Activated naive CD8-positive, alpha-beta T cell treated with anti-CD3 and anti-CD28 coated beads for 36 hours (primary cell): ENCODE measurements around the gene PXDN. TPM values are rescaled to one million over a fixed set of nuclear protein-coding genes. Genes with fewer than 3 reads are reported as not detected.
"Not testable (repeated sequence)": the region's sequence is repeated elsewhere in the genome, so short reads cannot be mapped to it uniquely, and the experiment has no call there.

ENCODE experiments used
- DNase-seq: peaks from one replicate; pipeline ENCODE4 v3.0.0; 2021
- H3K27ac Mint-ChIP-seq: one replicate; pipeline ENCODE4 v1.8.0; 2022; ENCODE audit warnings: mild to moderate bottlenecking, moderate library complexity, mixed read lengths
- H3K27me3 Mint-ChIP-seq: one replicate; pipeline ENCODE4 v1.8.0; 2022; ENCODE audit warnings: mild to moderate bottlenecking, mixed read lengths
- H3K36me3 Mint-ChIP-seq: one replicate; pipeline ENCODE4 v1.8.0; 2021; ENCODE audit warnings: mild to moderate bottlenecking, mixed read lengths
- H3K4me1 Mint-ChIP-seq: one replicate; pipeline ENCODE4 v1.8.0; 2021; ENCODE audit warnings: mixed read lengths
- H3K4me3 Mint-ChIP-seq: one replicate; pipeline ENCODE4 v1.8.0; 2022; ENCODE audit warnings: mild to moderate bottlenecking, moderate library complexity, mixed read lengths
- H3K9me3 Mint-ChIP-seq: one replicate; pipeline ENCODE4 v1.8.0; 2022; ENCODE audit warnings: mixed read lengths
- total RNA-seq, 2 experiments: library from RNA; stranded (reverse); gene quantifications; one replicate each; pipeline ENCODE4 v1.2.3, GENCODE V29; 2021

Gene PXDN
- total RNA-seq, 2 experiments from 2014 or later = 1.8 to 2.1 TPM

GRCh38 chr2:1730015-1730927, 14.0 kb downstream of the PXDN start:
- Mint-ChIP-seq H3K27ac (no peak overlapping the region), H3K4me1 (no peaks in the 10 kb centered on the region), H3K9me3 (no peaks in the 10 kb centered on the region), H3K4me3 (no peak overlapping the region), H3K27me3 (no peaks in the 10 kb centered on the region), H3K36me3 (no peaks in the 10 kb centered on the region)
- no peak for DNase-seq

- Mint-ChIP-seq H3K27me3 (no peaks in the 10 kb centered on the region), H3K4me1 (no peaks in the 10 kb centered on the region), H3K9me3 (no peaks in the 10 kb centered on the region), H3K4me3 (no peak overlapping the region), H3K27ac (no peak overlapping the region), H3K36me3 (no peaks in the 10 kb centered on the region)
- DNase-seq = no peak
Measured at GRCh38 chr2:1729242-1729641, 15.1 kb downstream of the PXDN start.

GRCh38 chr2:1728821-1729220, 15.5 kb downstream of the PXDN start:
- Mint-ChIP-seq H3K27me3 (no peaks in the 10 kb centered on the region), H3K4me3 (no peak overlapping the region), H3K27ac (no peak overlapping the region), H3K4me1 (no peaks in the 10 kb centered on the region), H3K36me3 (no peaks in the 10 kb centered on the region), H3K9me3 (no peaks in the 10 kb centered on the region)
- no peak for DNase-seq

GRCh38 chr2:1727796-1728474, 16.4 kb downstream of the PXDN start:
- no peak for DNase-seq
- H3K4me1 Mint-ChIP-seq = no peaks in the 10 kb centered on the region
- no peak overlapping the region for H3K4me3 Mint-ChIP-seq
- no peaks in the 10 kb centered on the region for H3K36me3 Mint-ChIP-seq
- no peak overlapping the region for H3K27ac Mint-ChIP-seq
- H3K9me3 Mint-ChIP-seq = no peaks in the 10 kb centered on the region
- H3K27me3 Mint-ChIP-seq = no peaks in the 10 kb centered on the region

- H3K9me3 Mint-ChIP-seq = no peaks in the 10 kb centered on the region
- no peak for DNase-seq
- no peaks in the 10 kb centered on the region for H3K27me3 Mint-ChIP-seq
- no peaks in the 10 kb centered on the region for H3K4me1 Mint-ChIP-seq
- no peak overlapping the region for H3K4me3 Mint-ChIP-seq
- no peak overlapping the region for H3K27ac Mint-ChIP-seq
- H3K36me3 Mint-ChIP-seq = no peaks in the 10 kb centered on the region
Measured at GRCh38 chr2:1727101-1727771, 17.1 kb downstream of the PXDN start.

- no peaks in the 10 kb centered on the region for H3K4me1 Mint-ChIP-seq
- no peaks in the 10 kb centered on the region for H3K27me3 Mint-ChIP-seq
- H3K9me3 Mint-ChIP-seq = no peaks in the 10 kb centered on the region
- DNase-seq = no peak
- no peak overlapping the region for H3K27ac Mint-ChIP-seq
- no peak overlapping the region for H3K4me3 Mint-ChIP-seq
- H3K36me3 Mint-ChIP-seq = no peaks in the 10 kb centered on the region
Measured at GRCh38 chr2:1726558-1726957, 17.8 kb downstream of the PXDN start.

GRCh38 chr2:1724351-1724750, 20.0 kb downstream of the PXDN start:
- DNase-seq, H3K4me3 Mint-ChIP-seq, H3K27me3 Mint-ChIP-seq, H3K9me3 Mint-ChIP-seq, H3K27ac Mint-ChIP-seq, H3K4me1 Mint-ChIP-seq, H3K36me3 Mint-ChIP-seq: not testable (repeated sequence)

GRCh38 chr2:1723397-1724042, 20.8 kb downstream of the PXDN start:
- DNase-seq = no peak
- H3K9me3 Mint-ChIP-seq = no peaks in the 10 kb centered on the region
- H3K4me1 Mint-ChIP-seq = no peaks in the 10 kb centered on the region
- H3K27me3 Mint-ChIP-seq = no peaks in the 10 kb centered on the region
- H3K36me3 Mint-ChIP-seq = no peaks in the 10 kb centered on the region
- H3K27ac Mint-ChIP-seq = no peak overlapping the region
- no peak overlapping the region for H3K4me3 Mint-ChIP-seq

- H3K4me1 Mint-ChIP-seq = no peaks in the 10 kb centered on the region
- H3K9me3 Mint-ChIP-seq = peaks cover 4% of the 10 kb centered on the region
- no peak overlapping the region for H3K27ac Mint-ChIP-seq
- no peak for DNase-seq
- H3K36me3 Mint-ChIP-seq = no peaks in the 10 kb centered on the region
- H3K4me3 Mint-ChIP-seq = no peak overlapping the region
- H3K27me3 Mint-ChIP-seq = no peaks in the 10 kb centered on the region
Measured at GRCh38 chr2:1722692-1723091, 21.6 kb downstream of the PXDN start.

GRCh38 chr2:1721706-1722646, 22.3 kb downstream of the PXDN start:
- H3K4me3 Mint-ChIP-seq = no peak overlapping the region
- no peak for DNase-seq
- no peaks in the 10 kb centered on the region for H3K36me3 Mint-ChIP-seq
- H3K4me1 Mint-ChIP-seq = no peaks in the 10 kb centered on the region
- no peak overlapping the region for H3K27ac Mint-ChIP-seq
- peaks cover 4% of the 10 kb centered on the region for H3K9me3 Mint-ChIP-seq
- no peaks in the 10 kb centered on the region for H3K27me3 Mint-ChIP-seq

- H3K9me3 Mint-ChIP-seq = peaks cover 4% of the 10 kb centered on the region
- no peak for DNase-seq
- no peak overlapping the region for H3K4me3 Mint-ChIP-seq
- H3K27me3 Mint-ChIP-seq = peaks cover 5% of the 10 kb centered on the region
- H3K27ac Mint-ChIP-seq = no peak overlapping the region
- H3K4me1 Mint-ChIP-seq = no peaks in the 10 kb centered on the region
- no peaks in the 10 kb centered on the region for H3K36me3 Mint-ChIP-seq
Measured at GRCh38 chr2:1718339-1719220, 25.7 kb downstream of the PXDN start.

- Mint-ChIP-seq H3K4me1 (no peaks in the 10 kb centered on the region), H3K9me3 (peaks cover 4% of the 10 kb centered on the region), H3K36me3 (no peaks in the 10 kb centered on the region), H3K27ac (no peak overlapping the region), H3K27me3 (peaks cover 5% of the 10 kb centered on the region), H3K4me3 (no peak overlapping the region)
- no peak for DNase-seq
Measured at GRCh38 chr2:1717113-1717512, 27.2 kb downstream of the PXDN start.

GRCh38 chr2:1716441-1716840, 27.9 kb downstream of the PXDN start:
- peaks cover 4% of the 10 kb centered on the region for H3K9me3 Mint-ChIP-seq
- peaks cover 5% of the 10 kb centered on the region for H3K27me3 Mint-ChIP-seq
- no peak overlapping the region for H3K27ac Mint-ChIP-seq
- no peak overlapping the region for H3K4me3 Mint-ChIP-seq
- DNase-seq = no peak
- H3K36me3 Mint-ChIP-seq = no peaks in the 10 kb centered on the region
- no peaks in the 10 kb centered on the region for H3K4me1 Mint-ChIP-seq

- H3K27ac Mint-ChIP-seq, H3K4me1 Mint-ChIP-seq, H3K4me3 Mint-ChIP-seq, H3K36me3 Mint-ChIP-seq, H3K9me3 Mint-ChIP-seq, DNase-seq, H3K27me3 Mint-ChIP-seq: not testable (repeated sequence)
Measured at GRCh38 chr2:1716014-1716305, 28.4 kb downstream of the PXDN start.
